DND-41 (cell line): ENCODE data around the gene THSD7A.

Experiments used
- ATAC-seq: fragments of 200-7000 bp; cut with Tn5 transposase; 3 replicates; pipeline ENCODE4 v1.9.1; 2021; ENCODE audit warnings: low read depth; ENCODE audit not compliant: insufficient read depth
- DNase-seq: peaks from one replicate; pipeline ENCODE4 v3.0.0-alpha.2; 2020
- H2AFZ ChIP-seq: 2 replicates; pipeline ENCODE4 v1.6.0; 2012; ENCODE audit warnings: low read depth, low read length
- H3K27ac ChIP-seq: 2 replicates; pipeline ENCODE4 v1.5.1; 2012; ENCODE audit warnings: low read length, inconsistent platforms
- H3K27me3 ChIP-seq: fragments of 200-600 bp; sonication (generic); 2 replicates; pipeline ENCODE4 v1.6.0; 2012; ENCODE audit warnings: low read length, mild to moderate bottlenecking, inconsistent platforms; ENCODE audit not compliant: insufficient read depth, poor library complexity
- H3K36me3 ChIP-seq: 2 replicates; pipeline ENCODE4 v1.5.1; 2012; ENCODE audit warnings: low read length, inconsistent platforms; ENCODE audit not compliant: insufficient read depth
- H3K4me1 ChIP-seq: 2 replicates; pipeline ENCODE4 v1.5.1; 2012; ENCODE audit warnings: mild to moderate bottlenecking, low read length; ENCODE audit not compliant: insufficient read depth
- H3K4me2 ChIP-seq: 2 replicates; pipeline ENCODE4 v1.6.0; 2012; ENCODE audit warnings: mild to moderate bottlenecking, moderate library complexity, low read length, inconsistent platforms; ENCODE audit not compliant: insufficient read depth
- H3K4me3 ChIP-seq, 2 experiments: fragments of 200-600 bp in 1 of 2; shearing (Covaris generic) in 1 of 2; 2 replicates each; pipeline ENCODE4 v1.5.1; 2012 to 2016; ENCODE audit warnings: inconsistent platforms in 2 of 2, low read length in 2 of 2, mild to moderate bottlenecking in 2 of 2, low read depth in 1 of 2, moderate library complexity in 1 of 2
- H3K79me2 ChIP-seq: 2 replicates; pipeline ENCODE4 v1.6.0; 2012; ENCODE audit warnings: low read length, inconsistent platforms; ENCODE audit not compliant: insufficient read depth
- H3K9ac ChIP-seq: 2 replicates; pipeline ENCODE4 v1.6.0; 2012; ENCODE audit warnings: low read depth, mild to moderate bottlenecking, inconsistent platforms, low read length, moderate library complexity
- H3K9me3 ChIP-seq: 2 replicates; pipeline ENCODE4 v1.5.1; 2012; ENCODE audit warnings: low read length, moderate library complexity, mild to moderate bottlenecking, inconsistent platforms; ENCODE audit not compliant: insufficient read depth, severe bottlenecking
- H4K20me1 ChIP-seq: 2 replicates; pipeline ENCODE4 v1.6.0; 2012; ENCODE audit warnings: low read length; ENCODE audit not compliant: insufficient read depth
- EZH2 ChIP-seq: IDR thresholded peaks from 3 replicates; pipeline ENCODE4 v1.6.1; 2012; ENCODE audit warnings: borderline replicate concordance, low read depth, mild to moderate bottlenecking, moderate library complexity, low read length, inconsistent platforms; ENCODE audit not compliant: severe bottlenecking
- TF ChIP-seq, protein P1 (sequence below): IDR thresholded peaks from 2 replicates; pipeline ENCODE4 v1.5.1; 2012; ENCODE audit warnings: borderline replicate concordance, low read length, moderate library complexity, mild to moderate bottlenecking; ENCODE audit not compliant: poor library complexity, severe bottlenecking; ENCODE audit errors: extremely low read depth

The THSD7A gene

DNA sequence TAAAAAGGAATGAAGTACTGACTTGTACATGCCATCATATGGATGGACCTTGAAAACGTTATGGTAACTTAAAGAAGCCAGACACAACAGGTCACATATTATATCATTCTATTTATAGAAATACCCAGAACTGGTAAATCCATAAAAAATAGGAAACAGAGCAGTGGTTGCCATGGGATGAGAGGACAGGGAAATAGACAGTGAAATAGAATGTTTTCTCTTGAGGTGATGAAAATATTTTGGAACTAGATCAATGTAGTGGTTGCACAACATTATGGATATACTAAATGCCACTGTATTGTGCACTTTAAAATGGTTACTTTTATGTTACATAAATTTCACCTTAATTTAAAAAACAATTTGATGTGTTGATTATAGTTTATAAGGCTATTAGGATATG, 318.5 kb downstream of the THSD7A start:
- TF ChIP-seq, protein P1, sequence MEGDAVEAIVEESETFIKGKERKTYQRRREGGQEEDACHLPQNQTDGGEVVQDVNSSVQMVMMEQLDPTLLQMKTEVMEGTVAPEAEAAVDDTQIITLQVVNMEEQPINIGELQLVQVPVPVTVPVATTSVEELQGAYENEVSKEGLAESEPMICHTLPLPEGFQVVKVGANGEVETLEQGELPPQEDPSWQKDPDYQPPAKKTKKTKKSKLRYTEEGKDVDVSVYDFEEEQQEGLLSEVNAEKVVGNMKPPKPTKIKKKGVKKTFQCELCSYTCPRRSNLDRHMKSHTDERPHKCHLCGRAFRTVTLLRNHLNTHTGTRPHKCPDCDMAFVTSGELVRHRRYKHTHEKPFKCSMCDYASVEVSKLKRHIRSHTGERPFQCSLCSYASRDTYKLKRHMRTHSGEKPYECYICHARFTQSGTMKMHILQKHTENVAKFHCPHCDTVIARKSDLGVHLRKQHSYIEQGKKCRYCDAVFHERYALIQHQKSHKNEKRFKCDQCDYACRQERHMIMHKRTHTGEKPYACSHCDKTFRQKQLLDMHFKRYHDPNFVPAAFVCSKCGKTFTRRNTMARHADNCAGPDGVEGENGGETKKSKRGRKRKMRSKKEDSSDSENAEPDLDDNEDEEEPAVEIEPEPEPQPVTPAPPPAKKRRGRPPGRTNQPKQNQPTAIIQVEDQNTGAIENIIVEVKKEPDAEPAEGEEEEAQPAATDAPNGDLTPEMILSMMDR, result no peak
- TF ChIP-seq EZH2, result no peak
- H3K36me3 ChIP-seq, result no peaks in the 10 kb centered on the region
- no peak for DNase-seq

DNA sequence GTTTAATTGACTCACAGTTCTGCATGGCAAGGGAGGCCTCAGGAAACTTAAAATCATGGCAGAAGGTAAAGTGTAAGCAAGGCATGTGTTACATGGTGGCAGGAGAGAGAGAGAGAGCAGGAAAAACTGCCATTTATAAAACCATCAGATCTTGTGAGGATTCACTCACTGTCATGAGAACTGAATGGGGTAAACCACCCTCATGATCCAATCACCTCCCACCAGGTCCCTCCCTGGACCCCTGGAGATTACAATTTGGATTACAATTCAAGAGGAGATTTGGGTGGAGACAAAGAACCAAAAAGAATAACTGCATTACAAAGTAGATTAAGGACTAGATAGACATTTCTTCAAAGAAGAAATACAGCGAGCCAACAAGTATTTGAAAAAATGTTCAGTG, 324.1 kb downstream of the THSD7A start:
- Histone ChIP-seq H3K36me3 (no peaks in the 10 kb centered on the region), H3K4me2 (no peak overlapping the region), H3K4me1 (no peaks in the 10 kb centered on the region), H3K27me3 (no peaks in the 10 kb centered on the region), H3K27ac (no peak overlapping the region), H3K4me3 (no peak overlapping the region), H3K9me3 (no peaks in the 10 kb centered on the region), H3K79me2 (no peaks in the 10 kb centered on the region), H2AFZ (no peak overlapping the region), H3K9ac (no peak overlapping the region), H4K20me1 (no peaks in the 10 kb centered on the region)
- TF ChIP-seq, protein P1, result no peak
- no peak for TF ChIP-seq EZH2
- no peak for ATAC-seq
- no peak for DNase-seq

More for the DNA sequence above, 318.5 kb downstream of the THSD7A start:
- no peak for ATAC-seq
- Histone ChIP-seq H3K9me3 (no peaks in the 10 kb centered on the region), H3K27me3 (no peaks in the 10 kb centered on the region), H3K27ac (no peak overlapping the region), H2AFZ (no peak overlapping the region), H3K4me3 (no peak overlapping the region), H3K4me1 (no peaks in the 10 kb centered on the region), H3K9ac (no peak overlapping the region), H3K79me2 (no peaks in the 10 kb centered on the region), H3K4me2 (no peak overlapping the region), H4K20me1 (no peaks in the 10 kb centered on the region)

DNA sequence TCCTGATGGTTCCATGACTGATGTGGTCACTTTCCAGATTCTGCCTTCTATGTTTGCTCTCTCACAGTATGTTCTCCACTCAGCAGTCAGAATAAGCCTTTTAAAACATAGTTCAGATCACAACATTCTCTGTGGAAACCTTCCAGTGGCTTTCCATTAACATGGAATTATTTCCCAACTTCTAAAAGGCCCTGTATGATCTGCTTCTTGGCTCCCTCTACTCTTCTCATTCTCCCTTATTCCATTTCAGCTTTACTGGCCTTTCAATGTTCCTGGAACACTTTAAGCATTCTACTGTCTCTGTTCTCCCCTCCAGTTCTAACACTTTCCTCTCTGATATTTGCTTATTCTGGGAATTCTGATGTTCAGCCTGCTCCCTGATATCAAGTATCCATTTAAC, 325.6 kb downstream of the THSD7A start:
- Histone ChIP-seq H3K27me3 (no peaks in the 10 kb centered on the region), H2AFZ (no peak overlapping the region), H3K36me3 (no peaks in the 10 kb centered on the region), H3K4me1 (no peaks in the 10 kb centered on the region), H3K4me2 (no peak overlapping the region), H3K9me3 (no peaks in the 10 kb centered on the region), H4K20me1 (no peaks in the 10 kb centered on the region), H3K4me3 (no peak overlapping the region), H3K9ac (no peak overlapping the region), H3K27ac (no peak overlapping the region), H3K79me2 (no peaks in the 10 kb centered on the region)
- TF ChIP-seq EZH2, result no peak
- TF ChIP-seq, protein P1, result no peak
- no peak for DNase-seq
- no peak for ATAC-seq

DNA sequence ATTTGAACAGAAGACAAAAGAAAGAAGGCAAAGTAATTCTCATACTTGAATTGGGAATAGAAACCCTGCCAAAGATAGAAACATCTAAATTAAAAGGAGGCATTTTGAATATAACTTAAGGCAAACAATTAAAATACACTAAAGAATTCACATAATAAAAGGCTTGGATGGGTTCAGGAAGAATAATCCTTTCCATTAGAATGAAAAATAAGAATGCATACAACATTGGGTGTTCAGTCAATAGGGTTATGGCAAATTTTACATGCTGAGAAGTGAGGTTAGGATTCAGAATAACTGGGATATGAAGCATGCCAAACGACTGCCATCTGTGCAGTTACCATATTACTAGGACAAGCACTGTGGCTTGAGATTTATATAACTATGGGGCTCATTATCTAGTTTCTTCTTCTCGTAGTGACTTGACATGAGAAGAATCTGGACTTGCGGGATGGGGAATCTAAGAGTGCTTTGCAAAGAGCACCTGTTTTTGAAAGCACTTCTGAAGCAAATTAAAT, 326.5 kb downstream of the THSD7A start:
- no peak overlapping the region for H3K9ac ChIP-seq
- no peaks in the 10 kb centered on the region for H4K20me1 ChIP-seq
- ATAC-seq (no peak), DNase-seq (no peak)
- no peaks in the 10 kb centered on the region for H3K27me3 ChIP-seq
- H3K4me3 ChIP-seq, result no peak overlapping the region
- no peaks in the 10 kb centered on the region for H3K36me3 ChIP-seq
- H3K9me3 ChIP-seq, result no peaks in the 10 kb centered on the region
- no peak overlapping the region for H2AFZ ChIP-seq
- H3K4me1 ChIP-seq, result no peaks in the 10 kb centered on the region
- TF ChIP-seq, protein P1, result no peak
- TF ChIP-seq EZH2, result no peak
- no peaks in the 10 kb centered on the region for H3K79me2 ChIP-seq
- H3K27ac ChIP-seq, result no peak overlapping the region
- H3K4me2 ChIP-seq, result no peak overlapping the region
